Central memory CD4-positive, alpha-beta T cell (primary cell): ENCODE data around the gene ABCC6.
"Not testable (repeated sequence)": the region's sequence is repeated elsewhere in the genome, so short reads cannot be mapped to it uniquely, and the experiment has no call there.

Experiments used
- DNase-seq: peaks from one replicate; pipeline ENCODE4 v3.0.0; 2022

ABCC6 gene

DNA sequence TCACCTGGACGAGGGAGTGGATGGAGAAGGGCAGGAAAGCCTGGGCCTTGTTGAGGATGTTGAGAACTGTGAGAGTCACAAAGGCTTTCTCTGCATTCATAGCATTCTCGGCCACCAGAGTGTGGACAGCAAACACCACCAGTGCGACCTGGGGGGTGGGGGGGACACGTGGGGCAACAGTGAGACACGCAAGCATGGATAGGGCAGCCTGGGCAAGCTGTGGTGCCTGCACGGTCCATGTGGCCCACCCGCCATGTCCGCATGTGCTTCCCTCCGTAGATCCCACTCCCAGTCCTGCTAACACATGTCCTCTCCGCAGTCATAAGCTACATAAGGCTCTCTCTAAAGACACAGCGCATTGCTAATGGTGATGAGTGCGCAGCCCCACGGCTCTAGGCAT lies 34.5 kb downstream of the ABCC6 start:
- no peak for DNase-seq

GRCh38 chr16:16186820-16187219 lies 36.5 kb downstream of the ABCC6 start:
- no peak for DNase-seq

DNA sequence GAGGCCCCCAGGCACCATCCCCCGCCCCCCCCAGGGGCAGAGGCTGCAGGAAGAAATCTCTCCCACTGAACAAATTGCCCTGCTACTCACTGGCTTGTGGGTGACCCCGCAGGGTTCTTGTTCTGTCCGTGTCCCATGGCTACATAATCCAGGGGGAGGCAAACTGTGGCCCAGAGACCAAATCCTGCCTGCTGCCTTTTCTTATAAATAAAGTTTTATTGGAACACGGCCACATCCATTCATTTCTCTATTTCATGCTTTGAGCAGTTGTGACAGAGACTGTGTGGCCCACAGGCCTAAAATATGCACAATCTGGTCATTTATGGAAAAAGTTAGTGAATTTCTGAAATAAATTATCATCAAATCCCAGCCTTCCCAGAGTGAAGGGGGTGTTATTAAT lies 38.2 kb downstream of the ABCC6 start:
- DNase-seq, result no peak

DNA sequence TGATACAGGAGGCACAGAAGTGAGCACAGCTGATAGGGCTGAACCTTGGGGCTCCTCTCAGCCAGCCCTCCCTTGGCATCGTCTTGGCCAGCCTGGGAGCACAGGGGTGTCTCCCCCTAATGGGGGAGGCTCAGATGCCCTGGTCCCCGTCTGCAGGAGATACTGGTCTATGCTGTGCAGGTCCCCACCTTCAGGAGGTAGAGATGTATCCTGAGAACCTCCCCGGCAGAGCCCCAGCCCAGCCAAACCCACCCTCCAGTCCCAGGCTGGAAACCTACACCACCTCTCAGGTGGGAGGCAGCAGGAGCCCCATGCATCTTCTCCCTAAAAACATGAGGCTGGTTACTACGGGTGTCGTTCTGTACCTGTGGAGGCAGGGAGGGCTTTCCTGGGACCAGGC lies 38.7 kb downstream of the ABCC6 start:
- DNase-seq, result no peak

DNA sequence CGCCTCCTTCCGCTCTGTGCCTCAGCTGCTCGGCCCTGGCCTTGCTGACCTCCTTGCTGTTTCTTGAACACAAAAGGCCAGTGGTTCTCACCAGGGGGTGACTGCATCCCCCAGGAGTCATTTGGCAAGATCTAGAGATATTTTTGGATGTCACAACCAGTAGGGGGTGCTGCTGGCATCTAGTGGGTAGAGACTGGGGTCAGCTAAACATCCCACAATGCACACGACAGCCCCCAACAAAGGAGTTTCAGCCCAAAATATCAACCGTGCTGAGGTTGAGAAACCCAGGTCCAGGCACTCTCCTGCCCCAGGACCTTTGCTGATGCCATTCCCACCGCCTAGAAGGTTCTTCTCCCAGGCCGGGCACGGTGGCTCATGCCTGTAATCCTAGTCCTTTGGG lies 39.7 kb downstream of the ABCC6 start:
- DNase-seq, result no peak

DNA sequence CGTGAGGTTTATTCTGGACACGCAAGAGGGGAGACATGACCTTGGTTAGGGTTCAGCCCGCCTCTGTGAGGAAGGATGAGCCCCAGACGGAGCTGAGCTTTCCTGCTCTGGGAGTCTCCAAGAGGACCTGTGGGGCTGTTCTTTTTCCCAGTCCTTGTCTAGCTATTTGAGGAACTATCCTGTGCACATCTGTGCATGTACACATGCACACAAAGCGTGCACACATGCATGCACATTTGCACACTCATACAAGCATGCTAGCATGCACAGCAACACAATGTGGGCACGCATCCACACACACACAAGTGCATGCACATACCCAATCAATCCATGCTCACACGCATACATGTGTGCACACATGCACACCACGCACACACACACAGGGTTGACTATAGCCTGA lies 40.4 kb downstream of the ABCC6 start:
- DNase-seq, result no peak

DNA sequence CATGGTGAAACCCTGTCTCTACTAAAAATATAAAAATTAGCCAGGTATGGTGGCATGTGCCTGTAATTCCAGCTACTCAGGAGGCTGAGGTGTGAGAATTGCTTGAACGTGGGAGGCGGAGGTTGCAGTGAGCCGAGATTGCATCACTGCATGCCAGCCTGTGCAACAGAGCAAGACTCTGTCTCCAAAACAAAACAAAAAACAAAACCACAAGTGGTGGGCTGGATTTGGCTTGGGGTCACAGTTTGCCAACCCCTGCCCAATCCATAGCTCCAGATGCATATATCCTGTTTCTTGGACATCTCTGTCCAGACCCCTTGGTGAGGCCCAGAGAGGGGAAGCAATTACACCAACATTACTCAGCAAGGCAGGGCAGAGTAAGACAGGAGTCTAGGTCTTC lies 41.5 kb downstream of the ABCC6 start:
- not testable (repeated sequence) for DNase-seq

DNA sequence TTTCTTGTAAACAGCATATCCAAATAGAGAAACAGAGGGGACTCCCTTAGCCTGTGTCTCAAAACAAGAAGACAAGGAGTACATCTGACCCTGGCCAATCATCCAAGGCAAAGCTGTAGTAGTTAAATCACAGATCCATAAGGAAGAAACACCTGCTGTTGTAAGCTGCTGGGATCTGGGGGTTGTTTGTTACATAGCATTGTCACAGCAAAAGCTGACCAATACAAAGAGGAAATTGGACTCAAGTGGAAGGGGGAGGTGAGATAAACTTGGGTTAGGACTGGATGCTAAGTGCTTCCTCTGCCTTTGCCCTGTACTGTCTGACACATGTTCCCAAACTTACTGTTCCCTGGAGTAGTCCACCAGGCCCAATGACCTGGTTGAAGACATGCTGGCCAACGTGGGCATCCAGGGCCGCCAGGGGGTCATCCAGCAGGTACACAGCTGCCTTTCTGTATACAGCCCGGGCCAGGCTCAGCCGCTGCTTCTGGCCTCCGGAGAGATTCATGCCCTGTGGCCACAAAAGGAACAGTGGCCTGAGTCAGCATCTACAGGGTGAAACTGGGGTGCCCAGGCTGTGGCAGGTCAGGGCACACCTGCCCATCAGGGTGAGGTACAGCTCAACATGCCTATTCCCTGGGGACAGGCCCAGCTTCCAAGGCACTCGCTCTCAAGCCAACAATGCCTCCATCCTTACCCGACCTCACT lies 44.7 kb downstream of the ABCC6 start:
- no peak for DNase-seq

DNA sequence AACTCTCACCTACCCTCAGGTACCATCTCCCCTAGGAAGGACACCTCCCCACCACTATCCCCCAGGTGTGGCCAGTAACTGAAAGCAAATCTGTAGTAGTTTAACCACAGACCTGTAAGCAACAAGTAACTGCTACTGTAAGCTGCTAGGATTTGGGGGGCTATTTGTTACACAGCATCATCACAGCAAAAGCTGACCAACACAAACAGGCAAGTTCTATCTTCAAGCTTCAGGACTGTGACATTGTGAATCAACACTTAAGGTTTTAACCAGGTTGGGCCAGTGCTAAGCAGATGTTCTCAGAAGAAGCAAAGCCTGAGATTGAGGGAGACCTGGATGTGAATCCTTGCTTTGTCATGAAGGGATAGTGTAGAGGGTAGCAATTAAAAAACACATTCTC lies 47.0 kb downstream of the ABCC6 start:
- no peak for DNase-seq

DNA sequence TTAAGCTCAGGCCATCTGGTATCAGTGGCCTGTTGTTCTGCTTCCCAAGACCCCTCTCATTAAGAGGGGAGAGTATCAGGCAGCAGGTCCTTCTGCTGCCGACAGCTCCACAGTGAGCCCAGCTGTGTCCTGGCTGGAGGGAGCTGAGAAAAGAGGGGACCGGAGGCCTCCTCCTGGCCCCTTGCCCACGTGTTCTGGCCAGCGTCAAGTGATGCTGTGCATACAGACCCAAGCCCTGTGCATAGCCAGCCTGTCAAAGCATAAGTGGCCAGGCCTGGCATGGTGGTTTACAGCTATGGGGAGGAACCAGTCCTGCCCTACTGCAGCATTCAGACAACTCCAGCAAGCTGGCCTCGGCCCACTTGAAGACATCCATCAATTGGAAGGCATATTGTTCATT lies 48.0 kb downstream of the ABCC6 start:
- DNase-seq, result no peak

GRCh38 chr16:16172991-16173390 lies 50.3 kb downstream of the ABCC6 start:
- no peak for DNase-seq

DNA sequence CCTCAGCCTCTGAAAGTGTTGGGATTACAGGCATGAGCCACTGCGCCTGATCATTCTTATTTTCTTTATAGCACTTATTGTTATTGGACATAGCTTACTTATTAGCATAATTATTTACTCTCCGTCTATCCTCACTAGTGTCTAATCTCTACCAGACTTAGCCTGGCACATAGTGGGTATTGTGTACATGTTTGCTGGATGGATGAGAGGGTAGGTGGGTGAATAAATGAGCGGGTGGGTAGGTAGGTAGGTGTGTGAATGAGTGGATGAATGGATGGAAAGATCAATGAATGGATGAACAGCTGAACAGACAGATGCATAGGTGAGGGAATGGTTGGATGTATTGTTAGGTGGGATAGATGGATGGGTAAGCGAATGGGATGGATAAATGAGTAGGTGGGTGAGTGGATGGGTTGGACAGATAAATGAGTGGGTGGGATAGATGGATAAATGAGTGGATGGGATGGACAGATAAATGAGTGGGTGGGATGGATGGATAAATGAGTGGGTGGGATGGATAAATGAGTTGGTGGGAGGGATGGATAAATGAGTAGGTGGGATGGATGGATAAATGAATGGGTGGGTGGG lies 51.9 kb downstream of the ABCC6 start:
- no peak for DNase-seq

DNA sequence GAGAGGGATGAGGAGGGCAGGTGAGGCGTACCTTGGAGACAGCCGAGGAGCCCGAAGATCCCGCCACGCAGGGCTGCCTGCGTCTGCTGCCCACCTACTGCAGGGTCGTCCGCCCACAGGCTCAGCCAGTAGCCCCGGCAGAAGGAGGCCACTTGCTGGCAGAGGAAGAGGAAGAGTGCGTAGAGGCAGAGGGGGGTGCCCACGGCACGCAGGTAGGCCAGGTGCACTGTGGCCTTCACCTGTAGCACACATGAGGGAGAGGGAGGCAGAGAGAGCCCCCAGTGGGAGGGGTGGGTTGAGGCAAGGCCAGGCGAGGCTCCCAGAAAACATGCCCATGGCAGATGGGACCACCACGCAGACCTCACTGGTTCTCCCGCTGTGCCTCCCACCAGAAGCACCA lies 53.7 kb downstream of the ABCC6 start:
- no peak for DNase-seq

DNA sequence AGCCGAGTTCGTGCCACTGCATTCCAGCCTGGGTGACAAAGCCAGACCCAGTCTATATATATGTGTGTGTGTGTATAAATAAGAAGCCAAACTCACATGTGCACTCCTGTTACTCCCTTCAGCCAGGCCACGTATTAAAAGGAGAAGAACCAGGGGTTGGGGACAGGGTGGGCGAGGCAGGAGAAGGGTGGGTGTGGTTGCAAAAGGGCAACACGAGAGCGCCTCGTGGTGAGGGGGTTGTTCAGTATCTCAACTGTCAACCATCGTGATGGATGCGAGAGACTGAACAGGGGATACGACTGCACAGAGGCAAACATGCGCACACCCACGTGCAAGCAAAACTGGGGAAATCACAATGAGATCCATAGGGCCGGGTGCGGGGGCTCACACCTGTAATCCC lies 54.9 kb downstream of the ABCC6 start:
- no peak for DNase-seq

DNA sequence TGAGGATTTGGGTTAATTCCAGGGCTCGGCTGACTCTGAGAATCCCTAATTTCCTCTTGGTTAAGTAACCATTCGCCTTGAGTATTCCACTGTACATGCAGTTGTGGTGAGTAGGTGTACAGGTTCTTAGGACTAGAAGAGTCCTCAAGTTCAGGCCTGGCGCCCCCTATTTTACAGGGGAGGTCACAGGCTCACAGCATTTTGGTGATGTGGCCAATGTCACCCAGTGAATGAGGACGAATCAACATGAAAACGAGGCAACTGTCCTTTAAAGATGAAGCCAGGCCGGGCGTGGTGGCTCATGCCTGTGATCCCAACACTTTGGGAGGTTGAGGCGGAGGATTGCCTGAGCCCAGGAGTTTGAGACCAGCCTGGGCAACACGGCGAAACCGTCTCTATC lies 55.4 kb downstream of the ABCC6 start:
- no peak for DNase-seq

DNA sequence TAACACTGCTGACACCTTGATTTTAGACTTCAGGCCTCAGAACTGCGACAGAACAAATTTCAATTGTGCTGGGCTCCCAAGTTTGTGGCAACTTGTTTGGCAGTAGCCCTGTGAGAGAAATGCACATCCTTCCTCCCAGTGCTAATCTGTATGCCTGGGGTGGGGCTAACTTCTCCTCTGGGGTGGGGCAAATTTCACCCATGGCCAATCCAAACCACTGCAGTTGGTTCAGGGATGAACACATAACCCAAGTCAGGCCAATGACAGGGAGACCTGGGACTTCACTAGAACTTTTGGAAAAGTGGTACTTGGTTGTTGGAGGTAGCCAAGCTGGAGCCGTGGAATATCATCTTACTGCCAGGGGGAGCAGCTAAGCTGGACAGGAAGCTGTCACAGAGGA lies 56.3 kb downstream of the ABCC6 start:
- no peak for DNase-seq

GRCh38 chr16:16166085-16166484 lies 57.2 kb downstream of the ABCC6 start:
- DNase-seq, result no peak

- no peak for DNase-seq
Measured at GRCh38 chr16:16164243-16164642, 59.1 kb downstream of the ABCC6 start.

GRCh38 chr16:16163571-16163970 lies 59.7 kb downstream of the ABCC6 start:
- no peak for DNase-seq

DNA sequence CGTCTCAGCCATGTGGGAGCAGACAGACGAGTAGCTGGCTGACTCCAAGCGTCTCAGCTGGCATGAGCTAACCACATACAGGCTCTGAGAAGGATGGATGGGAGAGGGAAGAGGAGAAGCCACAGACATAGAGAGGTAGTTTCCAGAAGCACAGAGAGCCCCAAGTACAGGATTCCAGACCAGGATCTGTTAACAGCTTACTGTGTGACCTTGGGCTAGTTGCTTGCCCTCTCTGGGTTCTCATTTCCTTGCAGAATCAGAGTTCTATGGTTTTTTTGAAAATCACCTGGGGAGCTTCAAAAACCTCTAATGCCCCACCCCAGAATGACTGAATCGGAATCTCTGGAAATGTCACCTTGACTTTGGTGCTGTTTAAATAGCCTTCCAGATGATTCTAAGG lies 60.2 kb downstream of the ABCC6 start:
- no peak for DNase-seq

- DNase-seq, result no peak
Measured at GRCh38 chr16:16162591-16162990, 60.7 kb downstream of the ABCC6 start.

DNA sequence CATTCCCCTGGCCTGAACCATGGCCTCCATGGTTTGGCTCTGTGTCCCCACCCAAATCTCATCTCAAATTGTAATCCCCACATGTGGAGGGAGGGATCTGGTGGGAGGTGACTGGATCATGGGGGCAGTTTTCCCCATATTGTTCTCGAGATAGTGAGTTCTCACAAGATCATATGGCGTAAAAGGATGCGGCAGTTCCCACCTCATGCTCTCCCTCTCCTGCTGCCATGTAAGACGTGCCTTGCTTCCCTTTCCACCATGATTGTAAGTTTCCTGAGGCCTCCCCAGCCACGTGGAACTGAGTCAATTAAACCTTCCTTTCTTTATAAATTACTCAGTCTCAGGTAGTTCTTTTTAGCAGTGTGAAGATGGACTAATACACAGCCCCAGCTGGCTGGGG lies 61.5 kb downstream of the ABCC6 start:
- not testable (repeated sequence) for DNase-seq

- no peak for DNase-seq
Measured at GRCh38 chr16:16161319-16161718, 62.0 kb downstream of the ABCC6 start.

DNA sequence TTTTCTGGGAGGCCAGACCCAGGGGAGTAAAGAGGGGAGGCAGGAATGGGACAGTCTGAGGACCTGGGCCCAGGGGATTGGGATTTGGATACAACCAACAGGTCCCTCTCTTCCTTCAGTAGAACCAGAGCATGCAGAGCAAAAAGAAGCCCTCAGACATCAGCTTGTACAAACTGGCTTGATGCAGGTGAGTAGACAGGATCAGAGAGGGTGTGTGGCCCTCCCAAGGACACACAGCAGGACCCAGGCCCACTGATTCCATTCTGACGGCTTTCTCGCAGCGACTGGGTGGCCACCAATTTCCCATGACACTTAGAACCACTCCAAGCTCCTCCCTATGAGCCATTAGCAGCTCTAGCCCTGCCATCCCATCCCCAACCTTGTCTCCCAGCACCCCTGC lies 63.6 kb downstream of the ABCC6 start:
- no peak for DNase-seq

GRCh38 chr16:16158741-16159374 lies 64.4 kb downstream of the ABCC6 start:
- no peak for DNase-seq
